Panc1 (cell line): ENCODE measurements around the gene GREB1.

Experiments used
- CTCF ChIP-seq: fragments of 450-650 bp; IDR thresholded peaks from 2 replicates; pipeline ENCODE4 v1.5.1; 2017; ENCODE audit warnings: mild to moderate bottlenecking
- POLR2AphosphoS5 ChIP-seq: IDR thresholded peaks from 2 replicates; pipeline ENCODE4 v1.6.1; 2012; ENCODE audit warnings: mild to moderate bottlenecking, low read depth, low read length, moderate library complexity
- SIN3A ChIP-seq: IDR thresholded peaks from 2 replicates; pipeline ENCODE4 v1.6.1; 2012; ENCODE audit warnings: low read depth, mild to moderate bottlenecking, low read length, moderate library complexity, borderline replicate concordance; ENCODE audit not compliant: insufficient read depth
- TCF7L2 ChIP-seq: IDR thresholded peaks from 2 replicates; pipeline ENCODE4 v1.6.1; 2011; ENCODE audit warnings: mild to moderate bottlenecking, low read depth, low read length, inconsistent platforms
- TF ChIP-seq, protein P1 (sequence below), 2 experiments: IDR thresholded peaks; 2 replicates each; pipeline ENCODE4 v1.6.1; 2011 to 2012; ENCODE audit warnings: low read depth in 2 of 2, control low read depth in 1 of 2, low read length in 1 of 2, mild to moderate bottlenecking in 1 of 2, moderate library complexity in 1 of 2; ENCODE audit not compliant: insufficient read depth in 1 of 2

GRCh38 chr2:11616851-11617415 lies 83.1 kb downstream of the GREB1 start:
- TF ChIP-seq CTCF (no peak), POLR2AphosphoS5 (no peak), TCF7L2 (no peak), SIN3A (no peak)
- TF ChIP-seq, protein P1, sequence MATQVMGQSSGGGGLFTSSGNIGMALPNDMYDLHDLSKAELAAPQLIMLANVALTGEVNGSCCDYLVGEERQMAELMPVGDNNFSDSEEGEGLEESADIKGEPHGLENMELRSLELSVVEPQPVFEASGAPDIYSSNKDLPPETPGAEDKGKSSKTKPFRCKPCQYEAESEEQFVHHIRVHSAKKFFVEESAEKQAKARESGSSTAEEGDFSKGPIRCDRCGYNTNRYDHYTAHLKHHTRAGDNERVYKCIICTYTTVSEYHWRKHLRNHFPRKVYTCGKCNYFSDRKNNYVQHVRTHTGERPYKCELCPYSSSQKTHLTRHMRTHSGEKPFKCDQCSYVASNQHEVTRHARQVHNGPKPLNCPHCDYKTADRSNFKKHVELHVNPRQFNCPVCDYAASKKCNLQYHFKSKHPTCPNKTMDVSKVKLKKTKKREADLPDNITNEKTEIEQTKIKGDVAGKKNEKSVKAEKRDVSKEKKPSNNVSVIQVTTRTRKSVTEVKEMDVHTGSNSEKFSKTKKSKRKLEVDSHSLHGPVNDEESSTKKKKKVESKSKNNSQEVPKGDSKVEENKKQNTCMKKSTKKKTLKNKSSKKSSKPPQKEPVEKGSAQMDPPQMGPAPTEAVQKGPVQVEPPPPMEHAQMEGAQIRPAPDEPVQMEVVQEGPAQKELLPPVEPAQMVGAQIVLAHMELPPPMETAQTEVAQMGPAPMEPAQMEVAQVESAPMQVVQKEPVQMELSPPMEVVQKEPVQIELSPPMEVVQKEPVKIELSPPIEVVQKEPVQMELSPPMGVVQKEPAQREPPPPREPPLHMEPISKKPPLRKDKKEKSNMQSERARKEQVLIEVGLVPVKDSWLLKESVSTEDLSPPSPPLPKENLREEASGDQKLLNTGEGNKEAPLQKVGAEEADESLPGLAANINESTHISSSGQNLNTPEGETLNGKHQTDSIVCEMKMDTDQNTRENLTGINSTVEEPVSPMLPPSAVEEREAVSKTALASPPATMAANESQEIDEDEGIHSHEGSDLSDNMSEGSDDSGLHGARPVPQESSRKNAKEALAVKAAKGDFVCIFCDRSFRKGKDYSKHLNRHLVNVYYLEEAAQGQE (IDR thresholded peaks at IDR 0.05; ENCODE audit: insufficient read depth in 1 of 2, low read depth in 2 of 2, low read length in 1 of 2), result no peak
